Transverse colon (tissue), 4 donors: ENCODE measurements around the gene POC1B.

Experiments
- POLR2A ChIP-seq: fragments of 450-650 bp; IDR thresholded peaks from one replicate; pipeline ENCODE4 v1.6.1; 2016; ENCODE audit warnings: antibody characterized with exemption, mild to moderate bottlenecking, moderate library complexity
- POLR2AphosphoS5 ChIP-seq, 3 donors: sonication (generic); formaldehyde crosslinking; IDR thresholded peaks; one replicate each; pipeline ENCODE4 v1.6.1; 2016; ENCODE audit warnings: antibody characterized with exemption in 3 of 3
- TF ChIP-seq, protein P1 (sequence below), 5 experiments: fragments of 200-600 bp in 3 of 5; fragments of 450-650 bp in 2 of 5; sonication (generic) in 3 of 5; IDR thresholded peaks; 1 replicate in 2 of 5; 2 replicates in 3 of 5; pipeline ENCODE4 v1.5.1; 2016 to 2017; ENCODE audit warnings: antibody characterized with exemption in 5 of 5, inconsistent platforms in 3 of 5, mild to moderate bottlenecking in 2 of 5, moderate library complexity in 1 of 5

DNA sequence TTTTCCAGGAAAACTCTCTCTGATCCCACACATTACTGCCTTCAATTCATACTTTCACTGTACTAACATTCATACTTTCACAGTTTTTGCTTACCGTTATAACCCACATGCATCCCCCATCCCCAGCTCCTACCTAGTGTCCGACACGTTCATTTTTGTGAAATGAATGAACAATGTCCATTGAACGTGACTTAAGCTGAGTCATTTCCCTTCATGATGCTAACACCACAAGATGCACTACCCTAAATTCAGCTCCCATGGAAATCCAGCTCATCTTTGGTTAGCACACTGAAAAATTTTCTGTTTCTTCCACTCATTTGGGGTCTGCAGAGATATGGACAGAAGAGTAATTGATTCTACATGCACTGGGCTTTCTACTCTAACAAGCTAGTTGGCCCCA is 85.9 kb downstream of the POC1B start:
- TF ChIP-seq, protein P1, sequence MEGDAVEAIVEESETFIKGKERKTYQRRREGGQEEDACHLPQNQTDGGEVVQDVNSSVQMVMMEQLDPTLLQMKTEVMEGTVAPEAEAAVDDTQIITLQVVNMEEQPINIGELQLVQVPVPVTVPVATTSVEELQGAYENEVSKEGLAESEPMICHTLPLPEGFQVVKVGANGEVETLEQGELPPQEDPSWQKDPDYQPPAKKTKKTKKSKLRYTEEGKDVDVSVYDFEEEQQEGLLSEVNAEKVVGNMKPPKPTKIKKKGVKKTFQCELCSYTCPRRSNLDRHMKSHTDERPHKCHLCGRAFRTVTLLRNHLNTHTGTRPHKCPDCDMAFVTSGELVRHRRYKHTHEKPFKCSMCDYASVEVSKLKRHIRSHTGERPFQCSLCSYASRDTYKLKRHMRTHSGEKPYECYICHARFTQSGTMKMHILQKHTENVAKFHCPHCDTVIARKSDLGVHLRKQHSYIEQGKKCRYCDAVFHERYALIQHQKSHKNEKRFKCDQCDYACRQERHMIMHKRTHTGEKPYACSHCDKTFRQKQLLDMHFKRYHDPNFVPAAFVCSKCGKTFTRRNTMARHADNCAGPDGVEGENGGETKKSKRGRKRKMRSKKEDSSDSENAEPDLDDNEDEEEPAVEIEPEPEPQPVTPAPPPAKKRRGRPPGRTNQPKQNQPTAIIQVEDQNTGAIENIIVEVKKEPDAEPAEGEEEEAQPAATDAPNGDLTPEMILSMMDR (IDR thresholded peaks at IDR 0.05), result no peak
- no peak for TF ChIP-seq POLR2AphosphoS5 (IDR thresholded peaks at IDR 0.05)
- TF ChIP-seq POLR2A, result no peak
